Measurements from ENCODE around the gene TRPC4. TPM values are rescaled to one million over a fixed set of nuclear protein-coding genes. Genes with fewer than 3 reads are reported as not detected.

TRPC4 gene
- polyA plus RNA-seq, 1 donor from 2014 or later = 8.8 TPM

- Histone ChIP-seq H3K27ac (ENCODE audit: low read length) (no peak overlapping the region), H3K79me2 (replicated peaks; ENCODE audit: insufficient read depth, low read length) (no peaks in the 10 kb centered on the region), H3K9me2 (ENCODE audit: insufficient read depth, low read length) (no peaks in the 10 kb centered on the region), H3K36me3 (ENCODE audit: insufficient read depth, low read length) (no peaks in the 10 kb centered on the region), H2AFZ (ENCODE audit: low read depth, low read length) (no peak overlapping the region), H3K4me2 (ENCODE audit: low read length) (no peak overlapping the region), H3K9me3 (ENCODE audit: low read length) (no peaks in the 10 kb centered on the region), H3F3A (ENCODE audit: insufficient read depth, low read length, poor library complexity, severe bottlenecking) (no peaks in the 10 kb centered on the region), H3K9ac (ENCODE audit: low read length) (no peak overlapping the region), H4K20me1 (ENCODE audit: insufficient read depth) (no peaks in the 10 kb centered on the region), H3K27me3 (ENCODE audit: insufficient read depth, low read depth, low read length) (no peaks in the 10 kb centered on the region), H3K4me3 (ENCODE audit: low read length) (no peak overlapping the region)
- TF ChIP-seq EZH2 (IDR thresholded peaks at IDR 0.05; ENCODE audit: borderline replicate concordance, insufficient read depth, low read length, poor library complexity, severe bottlenecking) (no peak), MXI1 (conservative IDR thresholded peaks at IDR 0.05; ENCODE audit: poor library complexity, severe bottlenecking) (no peak), REST (IDR thresholded peaks at IDR 0.05; ENCODE audit: borderline replicate concordance) (no peak), EP300 (conservative IDR thresholded peaks at IDR 0.05; ENCODE audit: poor library complexity, severe bottlenecking) (no peak), TAF1 (IDR thresholded peaks at IDR 0.05; ENCODE audit: low read depth) (no peak), RAD21 (conservative IDR thresholded peaks at IDR 0.05) (no peak), POLR2AphosphoS5 (IDR thresholded peaks at IDR 0.05) (no peak), SMC3 (conservative IDR thresholded peaks at IDR 0.05; ENCODE audit: poor library complexity) (no peak), CTCF (IDR thresholded peaks at IDR 0.05; ENCODE audit: poor library complexity, severe bottlenecking) (no peak)
Observed at GRCh38 chr13:37617173-37617572, 252.4 kb downstream of the TRPC4 start.

- Histone ChIP-seq H3K4me3 (ENCODE audit: low read length) (no peak overlapping the region), H3K9me3 (ENCODE audit: low read length) (no peaks in the 10 kb centered on the region), H3K27me3 (ENCODE audit: insufficient read depth, low read depth, low read length) (no peaks in the 10 kb centered on the region), H3K9ac (ENCODE audit: low read length) (no peak overlapping the region), H3K36me3 (ENCODE audit: insufficient read depth, low read length) (no peaks in the 10 kb centered on the region), H3F3A (ENCODE audit: insufficient read depth, low read length, poor library complexity, severe bottlenecking) (no peaks in the 10 kb centered on the region), H3K79me2 (replicated peaks; ENCODE audit: insufficient read depth, low read length) (no peaks in the 10 kb centered on the region), H3K4me2 (ENCODE audit: low read length) (no peak overlapping the region), H4K20me1 (ENCODE audit: insufficient read depth) (no peaks in the 10 kb centered on the region), H3K9me2 (ENCODE audit: insufficient read depth, low read length) (no peaks in the 10 kb centered on the region), H3K27ac (ENCODE audit: low read length) (no peak overlapping the region), H2AFZ (ENCODE audit: low read depth, low read length) (no peak overlapping the region)
- TF ChIP-seq EP300 (conservative IDR thresholded peaks at IDR 0.05; ENCODE audit: poor library complexity, severe bottlenecking) (no peak), RAD21 (conservative IDR thresholded peaks at IDR 0.05) (no peak), EZH2 (IDR thresholded peaks at IDR 0.05; ENCODE audit: borderline replicate concordance, insufficient read depth, low read length, poor library complexity, severe bottlenecking) (no peak), TAF1 (IDR thresholded peaks at IDR 0.05; ENCODE audit: low read depth) (no peak), CTCF (IDR thresholded peaks at IDR 0.05; ENCODE audit: poor library complexity, severe bottlenecking) (no peak), SMC3 (conservative IDR thresholded peaks at IDR 0.05; ENCODE audit: poor library complexity) (no peak), REST (IDR thresholded peaks at IDR 0.05; ENCODE audit: borderline replicate concordance) (no peak), POLR2AphosphoS5 (IDR thresholded peaks at IDR 0.05) (no peak), MXI1 (conservative IDR thresholded peaks at IDR 0.05; ENCODE audit: poor library complexity, severe bottlenecking) (no peak)
Observed at GRCh38 chr13:37616131-37616530, 253.4 kb downstream of the TRPC4 start.
